ENCODE results near the gene TMEM235. TPM values are rescaled to one million over a fixed set of nuclear protein-coding genes. Genes with fewer than 3 reads are reported as not detected.

TMEM235 gene
- total and polyA plus RNA-seq, 9 of the 15 experiments (the other 6 are each of a cell fraction or from before 2014, with no cell fraction given) = not detected

- no peak for TF ChIP-seq ELF4 (CRISPR knock-in tag; IDR thresholded peaks at IDR 0.05)
- TF ChIP-seq NRF1 (conservative IDR thresholded peaks at IDR 0.05 in 1 of 2, IDR thresholded peaks at IDR 0.05 in 1 of 2) = peak; percentile 75 to 79
- TF ChIP-seq E4F1 (CRISPR knock-in tag; IDR thresholded peaks at IDR 0.05; ENCODE audit: borderline replicate concordance) = no peak
- no peak for TF ChIP-seq CBFB (CRISPR knock-in tag; IDR thresholded peaks at IDR 0.05)
- TF ChIP-seq DDX20 (tag; IDR thresholded peaks at IDR 0.05; ENCODE audit: low read depth) = no peak
- TF ChIP-seq CSDE1 (IDR thresholded peaks at IDR 0.05) = no peak
- no peak for TF ChIP-seq RBM22 (IDR thresholded peaks at IDR 0.05; ENCODE audit: low read depth, low read length, poor library complexity, severe bottlenecking)
- peak; percentile 98 for TF ChIP-seq CCNT2 (IDR thresholded peaks at IDR 0.05; ENCODE audit: borderline replicate concordance, extremely low read depth, insufficient read length, low read depth, low read length)
- TF ChIP-seq ZSCAN29 (IDR thresholded peaks at IDR 0.05) = no peak
- no peak for TF ChIP-seq ARID3A (IDR thresholded peaks at IDR 0.05; ENCODE audit: borderline replicate concordance, low read depth, low read length)
- TF ChIP-seq ZBTB7A (IDR thresholded peaks at IDR 0.05; ENCODE audit: borderline replicate concordance, control insufficient read depth, low read depth, low read length) = peak; percentile 72; the same call in 1 of the 2 replicates
- peak; percentile 34; the same call in 1 of the 2 replicates for TF ChIP-seq ZNF644 (tag; IDR thresholded peaks at IDR 0.05; ENCODE audit: low read depth)
- no peak for TF ChIP-seq C11orf30 (IDR thresholded peaks at IDR 0.05; ENCODE audit: low read depth)
- no peak for TF ChIP-seq SRSF7 (optimal IDR thresholded peaks at IDR 0.05; ENCODE audit: low read depth, low read length)
- TF ChIP-seq POLR2AphosphoS5 (IDR thresholded peaks at IDR 0.05; ENCODE audit: control insufficient read depth, insufficient read depth, low read depth, low read length) = peak; percentile 58; the same call in 1 of the 2 replicates
- no peak for TF ChIP-seq YBX1 (IDR thresholded peaks at IDR 0.05)
- peak; percentile 82 for TF ChIP-seq CBFA2T3 (IDR thresholded peaks at IDR 0.05)
- TF ChIP-seq MEF2A (IDR thresholded peaks at IDR 0.05; ENCODE audit: control insufficient read depth, low read depth, low read length) = no peak
- no peak for TF ChIP-seq U2AF2 (optimal IDR thresholded peaks at IDR 0.05; ENCODE audit: low read depth, low read length)
- no peak for TF ChIP-seq COPS2 (conservative IDR thresholded peaks at IDR 0.05)
- peak; percentile 66 for TF ChIP-seq NCOR1 (IDR thresholded peaks at IDR 0.05)
- no peak for TF ChIP-seq CHD2 (IDR thresholded peaks at IDR 0.05; ENCODE audit: low read depth, low read length)
- TF ChIP-seq BDP1 (IDR thresholded peaks at IDR 0.05; ENCODE audit: insufficient read depth, insufficient read length) = no peak
- TF ChIP-seq HNRNPK (IDR thresholded peaks at IDR 0.05; ENCODE audit: low read depth, low read length, poor library complexity, severe bottlenecking) = no peak
- no peak for TF ChIP-seq ZKSCAN1 (IDR thresholded peaks at IDR 0.05; ENCODE audit: low read depth, low read length)
- TF ChIP-seq ZNF316 (IDR thresholded peaks at IDR 0.05) = no peak
- TF ChIP-seq ETV5 (CRISPR knock-in tag; IDR thresholded peaks at IDR 0.05; ENCODE audit: low read depth) = peak; percentile 61; the same call in 1 of the 2 replicates
Observed at GRCh38 chr17:78258323-78259191, 27.1 kb downstream of the TMEM235 start (continued).
